ENCODE data around the gene UBALD1. TPM values are rescaled to one million over a fixed set of nuclear protein-coding genes. Genes with fewer than 3 reads are reported as not detected.
"Not testable (repeated sequence)": the region's sequence is repeated elsewhere in the genome, so short reads cannot be mapped to it uniquely, and the experiment has no call there.

UBALD1 gene
- total and polyA plus RNA-seq, 7 donors, result 13.6 to 47.5 (median 32.9) TPM

GRCh38 chr16:4651827-4652226 lies 37.1 kb upstream of the UBALD1 start:
- Histone ChIP-seq H3K27ac (no peak overlapping the region), H3K4me1 (no peaks in the 10 kb centered on the region), H3K4me3 (no peak overlapping the region), H3K9me3 (no peaks in the 10 kb centered on the region), H3K27me3 (ENCODE audit: insufficient read depth in 3 of 3, low read length in 2 of 3) (no peaks in the 10 kb centered on the region), H3K36me3 (ENCODE audit: insufficient read depth in 1 of 2, low read depth in 1 of 2) (peaks cover 4 to 66% of the 10 kb centered on the region in 2 donors)
- DNase-seq (no peak), ATAC-seq (no peak)
- intact Hi-C loops (cut with DNase I), result no loop called here
- no peak for TF ChIP-seq CTCF (IDR thresholded peaks at IDR 0.05)
- WGBS, 3 donors, result 93 to 96% (median 93%) methylated on average over 13 of the region's 13 CpGs

- peaks cover 4 to 57% of the 10 kb centered on the region in 2 donors for H3K36me3 ChIP-seq (ENCODE audit: insufficient read depth in 1 of 2, low read depth in 1 of 2)
- TF ChIP-seq CTCF (IDR thresholded peaks at IDR 0.05), result peak; percentile 71
- H3K4me3 ChIP-seq; H3K27ac ChIP-seq; H3K9me3 ChIP-seq; intact Hi-C loops (cut with DNase I); H3K4me1 ChIP-seq; H3K27me3 ChIP-seq (ENCODE audit: insufficient read depth in 3 of 3, low read length in 2 of 3): not testable (repeated sequence)
- peak; percentile 62 to 87 (median 77) for ATAC-seq
- DNase-seq, result peak; percentile 73 to 86
- WGBS, 3 donors, result 75 to 87% (median 83%) methylated on average over 15 of the region's 15 CpGs
These were observed 35.9 kb upstream of the UBALD1 start for GRCh38 chr16:4650443-4651074.

- no peaks in the 10 kb centered on the region for H3K27me3 ChIP-seq (ENCODE audit: insufficient read depth in 3 of 3, low read length in 2 of 3)
- no peak overlapping the region for H3K27ac ChIP-seq
- no peaks in the 10 kb centered on the region for H3K9me3 ChIP-seq
- 92 to 94% (median 92%) methylated on average over 24 to 25 of the region's 25 CpGs for WGBS, 3 donors
- DNase-seq (no peak), ATAC-seq (peak in 2 of 4 donors; percentile 2 to 8)
- intact Hi-C loops (cut with DNase I), result no loop called here
- no peaks in the 10 kb centered on the region for H3K4me1 ChIP-seq
- TF ChIP-seq CTCF (IDR thresholded peaks at IDR 0.05), result no peak
- H3K36me3 ChIP-seq (ENCODE audit: insufficient read depth in 1 of 2, low read depth in 1 of 2), result peaks cover 4 to 51% of the 10 kb centered on the region in 2 donors
- no peak overlapping the region for H3K4me3 ChIP-seq
These were observed 35.2 kb upstream of the UBALD1 start for GRCh38 chr16:4649744-4650442.

- Histone ChIP-seq H3K9me3 (no peaks in the 10 kb centered on the region), H3K4me3 (no peak overlapping the region), H3K4me1 (no peaks in the 10 kb centered on the region), H3K36me3 (ENCODE audit: insufficient read depth in 1 of 2, low read depth in 1 of 2) (peaks cover 4 to 41% of the 10 kb centered on the region in 2 donors), H3K27ac (no peak overlapping the region), H3K27me3 (ENCODE audit: insufficient read depth in 3 of 3, low read length in 2 of 3) (no peaks in the 10 kb centered on the region)
- intact Hi-C loops (cut with DNase I), result no loop called here
- no peak for DNase-seq
- WGBS, 3 donors, result 92 to 94% (median 93%) methylated on average over 13 of the region's 13 CpGs
- no peak for ATAC-seq
- TF ChIP-seq CTCF (IDR thresholded peaks at IDR 0.05), result no peak
These were observed 34.2 kb upstream of the UBALD1 start for GRCh38 chr16:4648917-4649316.
